Measurements from ENCODE around the gene SNCB.

The SNCB gene

GRCh38 chr5:176644294-176644693, 14.0 kb upstream of the SNCB start:
- no peak for DNase-seq

GRCh38 chr5:176643491-176644219, 13.3 kb upstream of the SNCB start:
- no peak for DNase-seq

GRCh38 chr5:176642675-176643490, 12.5 kb upstream of the SNCB start:
- no peak for DNase-seq

- no peak for DNase-seq
Observed at GRCh38 chr5:176640616-176641015, 10.3 kb upstream of the SNCB start.

GRCh38 chr5:176639981-176640380, 9.6 kb upstream of the SNCB start:
- DNase-seq = no peak

- DNase-seq = no peak
Observed at GRCh38 chr5:176639208-176639607, 8.9 kb upstream of the SNCB start.

DNA sequence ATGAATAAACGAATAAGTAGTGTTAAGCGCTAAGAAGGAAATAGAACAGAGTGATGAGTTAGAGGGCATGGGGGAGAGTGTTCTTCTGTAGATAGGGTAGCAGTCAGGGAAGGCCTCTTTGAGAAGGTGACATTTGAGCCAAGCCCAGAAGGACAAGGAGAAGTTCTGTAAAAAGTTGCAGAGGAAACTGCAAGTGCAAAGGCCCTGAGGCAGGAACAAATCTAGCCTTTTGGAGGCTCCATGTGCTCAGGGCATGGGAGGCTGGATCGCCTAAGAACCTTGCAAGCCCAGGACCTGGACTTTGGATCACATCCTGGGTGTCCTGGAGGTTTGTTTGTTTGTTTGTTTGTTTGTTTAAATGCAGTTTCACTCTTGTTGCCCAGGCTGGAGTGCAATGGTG, 8.1 kb upstream of the SNCB start:
- no peak for DNase-seq

DNA sequence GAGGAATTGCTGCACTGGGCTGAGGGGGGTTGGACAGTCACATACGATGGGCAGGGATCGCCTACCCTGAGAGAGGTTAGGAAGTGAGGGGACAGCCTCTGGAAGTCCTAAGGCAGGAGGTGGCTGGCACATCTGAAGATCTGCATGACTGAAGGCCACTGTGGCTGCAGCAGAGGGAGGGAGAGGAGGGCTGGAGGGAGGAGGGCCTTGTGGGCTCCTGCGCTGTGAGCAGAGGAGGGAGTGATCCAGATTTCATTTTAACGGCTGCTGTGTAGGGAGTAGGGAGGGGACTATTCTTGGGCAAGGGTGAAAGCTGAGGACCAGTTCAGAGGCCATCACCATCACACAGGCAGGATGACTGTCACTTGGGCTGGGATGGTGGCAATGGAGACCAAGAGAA, 7.2 kb upstream of the SNCB start:
- no peak for DNase-seq

DNA sequence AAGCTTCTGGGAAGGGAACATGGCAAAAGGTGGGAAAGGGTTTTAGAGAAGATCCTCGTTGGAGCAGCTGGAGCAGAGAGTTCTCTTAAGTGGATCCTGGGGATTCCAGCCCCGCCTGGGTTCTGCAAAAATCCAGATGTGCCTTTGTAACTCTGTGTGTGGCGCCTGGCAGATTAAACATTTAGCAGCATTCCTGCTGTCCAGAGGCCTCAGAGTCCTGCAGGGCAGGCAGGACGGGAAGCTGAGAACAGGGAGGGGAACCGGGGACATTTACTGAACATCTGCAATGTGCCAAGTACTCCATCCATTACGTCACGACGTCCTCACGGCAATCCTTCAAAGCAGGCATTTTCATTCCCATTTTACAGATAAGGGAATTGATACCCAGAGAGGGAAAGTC, 6.1 kb upstream of the SNCB start:
- DNase-seq = no peak

DNA sequence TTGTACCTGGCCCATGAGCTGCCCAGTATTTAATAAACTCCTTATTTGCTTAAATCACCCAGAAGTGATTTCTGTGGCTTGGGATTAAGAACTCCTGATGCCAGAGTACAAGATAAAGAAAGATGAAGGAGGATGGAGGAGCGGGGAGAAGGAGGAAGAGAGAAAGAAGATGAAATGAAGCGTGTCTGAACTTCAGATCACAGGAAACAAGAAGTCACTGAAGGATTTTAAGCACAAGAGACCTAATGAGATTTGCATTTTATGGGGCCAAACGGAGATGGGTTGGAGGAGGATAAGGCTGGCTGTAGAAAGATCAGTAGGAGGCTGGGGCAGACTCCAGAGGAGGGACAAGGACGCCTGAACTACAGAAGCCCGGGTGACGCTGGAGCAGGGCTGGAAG, 3.3 kb upstream of the SNCB start:
- no peak for DNase-seq

GRCh38 chr5:176632745-176633144, 2.4 kb upstream of the SNCB start:
- DNase-seq = no peak

DNA sequence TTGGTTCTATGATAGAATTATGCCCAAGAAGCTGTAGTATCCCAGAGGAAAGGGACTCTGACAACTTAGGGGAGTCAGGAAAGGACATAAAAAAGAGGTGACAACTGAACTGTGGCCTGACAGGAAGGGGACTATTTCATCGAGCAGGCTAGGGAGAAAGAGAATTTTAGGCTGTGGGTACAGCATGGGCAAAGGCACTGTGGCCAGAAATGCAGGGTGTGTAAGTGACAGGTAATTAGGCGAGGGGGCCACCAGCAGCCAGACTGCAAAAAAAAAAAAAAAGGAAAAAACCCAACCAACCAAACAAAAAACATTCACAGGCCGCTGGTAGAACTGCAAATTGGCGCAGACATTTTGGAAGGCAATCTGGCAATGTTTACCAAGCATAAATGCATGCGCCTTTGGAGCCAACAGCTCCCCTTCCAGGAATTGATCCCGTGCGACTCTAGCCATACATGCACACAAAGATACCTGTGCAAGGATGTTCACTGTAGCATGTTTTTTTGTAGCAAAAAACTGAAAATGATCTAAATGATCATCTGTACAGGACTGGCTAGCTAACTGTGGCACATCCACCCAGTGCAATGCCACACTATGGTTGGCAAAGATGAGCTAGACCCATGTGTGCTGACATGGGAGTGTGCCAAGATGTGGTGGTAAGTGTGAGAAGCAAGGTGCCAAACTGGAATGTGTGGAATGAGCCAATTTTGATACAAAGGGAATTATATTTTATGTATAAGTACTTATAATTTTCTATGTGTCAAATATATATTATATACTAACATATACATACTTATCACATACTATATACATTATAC, 1.3 kb upstream of the SNCB start:
- no peak for DNase-seq

DNA sequence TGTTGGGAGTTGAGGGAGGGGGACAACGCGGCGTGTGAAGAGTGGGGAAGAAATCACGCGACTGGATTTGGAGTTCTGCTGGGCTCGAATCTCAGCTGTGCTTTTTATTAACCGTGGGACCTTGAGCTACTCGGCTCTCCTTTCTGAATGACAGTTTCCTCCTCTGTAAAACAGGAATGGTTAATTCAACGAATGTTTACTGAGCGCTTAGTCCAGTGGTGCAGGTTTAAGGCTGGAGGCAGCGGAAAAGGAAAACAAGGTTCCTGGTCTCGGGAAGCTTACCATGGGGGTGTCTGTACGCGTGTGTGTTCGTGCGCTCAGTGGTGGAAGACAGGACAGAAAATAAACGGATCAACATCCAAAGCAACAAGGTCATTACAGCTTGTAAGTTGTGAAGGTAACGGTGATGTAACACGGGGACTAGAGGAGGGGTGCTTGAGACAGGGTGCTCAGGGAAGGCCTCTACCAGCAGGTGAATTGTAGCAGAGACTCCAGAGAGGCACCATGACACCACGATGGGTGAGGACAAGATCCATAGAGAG, 418 bp upstream of the SNCB start:
- DNase-seq = no peak

GRCh38 chr5:176629317-176629852, 949 bp downstream of the SNCB start:
- DNase-seq = no peak

GRCh38 chr5:176628406-176629228, 1.7 kb downstream of the SNCB start:
- no peak for DNase-seq

DNA sequence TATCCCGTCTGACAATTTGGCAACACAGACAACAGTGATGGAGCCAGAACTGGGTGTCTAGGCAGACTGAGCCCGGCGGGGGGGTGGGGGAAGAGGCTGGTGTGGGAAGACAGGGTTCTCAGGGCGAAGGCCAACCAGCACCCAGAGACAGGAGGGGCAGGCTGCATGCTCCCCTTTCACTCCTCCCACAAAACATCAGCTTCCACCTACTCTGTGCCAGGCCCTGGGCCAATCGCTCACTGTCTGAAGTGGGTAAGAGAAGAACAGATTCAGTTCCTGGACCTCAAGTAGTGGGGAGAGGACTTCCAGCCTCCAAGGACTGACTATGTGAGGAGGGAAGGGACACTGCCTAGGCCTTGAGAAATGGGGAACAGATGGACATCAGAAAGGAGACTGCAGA, 2.8 kb downstream of the SNCB start:
- no peak for DNase-seq

GRCh38 chr5:176626876-176627236, 3.5 kb downstream of the SNCB start:
- no peak for DNase-seq

GRCh38 chr5:176625966-176626875, 4.1 kb downstream of the SNCB start:
- DNase-seq = no peak

- no peak for DNase-seq
Observed at GRCh38 chr5:176625512-176625911, 4.8 kb downstream of the SNCB start.

GRCh38 chr5:176624938-176625337, 5.4 kb downstream of the SNCB start:
- DNase-seq = no peak

DNA sequence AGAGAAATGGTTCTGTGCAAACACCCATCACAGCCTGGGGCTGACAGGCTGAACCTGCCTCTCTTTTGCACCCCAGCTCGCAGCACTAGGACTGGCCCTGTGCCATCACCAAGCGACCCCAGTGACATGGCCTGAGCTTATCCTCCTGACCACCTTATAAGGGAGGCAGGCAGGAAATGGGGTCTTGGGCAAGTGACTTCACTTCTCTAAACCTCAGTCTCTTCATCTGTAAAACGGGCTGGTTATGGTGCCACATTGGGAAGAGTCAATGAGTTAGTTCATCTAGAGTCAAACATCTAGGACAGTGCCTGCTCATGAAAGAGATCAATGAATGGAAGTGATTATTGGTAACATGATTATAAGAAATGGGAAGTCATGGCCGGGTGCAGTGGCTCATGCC, 6.2 kb downstream of the SNCB start:
- no peak for DNase-seq
